Measurements from ENCODE around the gene MGLL.

The MGLL gene

GRCh38 chr3:127785711-127786265 is 36.5 kb downstream of the MGLL start:
- no peak overlapping the region for H2AFZ ChIP-seq (ENCODE audit: low read length)
- H3K9me3 ChIP-seq (ENCODE audit: low read length): no peaks in the 10 kb centered on the region
- H3K27me3 ChIP-seq (ENCODE audit: insufficient read depth, low read length): no peaks in the 10 kb centered on the region
- H3K36me3 ChIP-seq (ENCODE audit: insufficient read depth, low read length): no peaks in the 10 kb centered on the region
- H3K79me2 ChIP-seq (ENCODE audit: insufficient read depth, low read length): no peaks in the 10 kb centered on the region
- no peak overlapping the region for H3K27ac ChIP-seq (ENCODE audit: low read depth, low read length, poor library complexity, severe bottlenecking)
- no peaks in the 10 kb centered on the region for H3K4me1 ChIP-seq (ENCODE audit: insufficient read depth, low read length, severe bottlenecking)
- TF ChIP-seq EZH2 (IDR thresholded peaks at IDR 0.05; ENCODE audit: borderline replicate concordance, low read length) (no peak), CTCF (IDR thresholded peaks at IDR 0.05; ENCODE audit: low read length) (no peak)
- H3K9ac ChIP-seq (ENCODE audit: low read length): no peak overlapping the region
- H3K4me2 ChIP-seq (ENCODE audit: low read length): no peak overlapping the region
- no peaks in the 10 kb centered on the region for H3K9me2 ChIP-seq (ENCODE audit: low read depth, low read length)
- H3K4me3 ChIP-seq (ENCODE audit: low read depth, low read length, poor library complexity, severe bottlenecking): no peak overlapping the region
- no peaks in the 10 kb centered on the region for H4K20me1 ChIP-seq (ENCODE audit: insufficient read depth, low read length)
- H3F3A ChIP-seq (ENCODE audit: insufficient read depth, low read length): no peaks in the 10 kb centered on the region

DNA sequence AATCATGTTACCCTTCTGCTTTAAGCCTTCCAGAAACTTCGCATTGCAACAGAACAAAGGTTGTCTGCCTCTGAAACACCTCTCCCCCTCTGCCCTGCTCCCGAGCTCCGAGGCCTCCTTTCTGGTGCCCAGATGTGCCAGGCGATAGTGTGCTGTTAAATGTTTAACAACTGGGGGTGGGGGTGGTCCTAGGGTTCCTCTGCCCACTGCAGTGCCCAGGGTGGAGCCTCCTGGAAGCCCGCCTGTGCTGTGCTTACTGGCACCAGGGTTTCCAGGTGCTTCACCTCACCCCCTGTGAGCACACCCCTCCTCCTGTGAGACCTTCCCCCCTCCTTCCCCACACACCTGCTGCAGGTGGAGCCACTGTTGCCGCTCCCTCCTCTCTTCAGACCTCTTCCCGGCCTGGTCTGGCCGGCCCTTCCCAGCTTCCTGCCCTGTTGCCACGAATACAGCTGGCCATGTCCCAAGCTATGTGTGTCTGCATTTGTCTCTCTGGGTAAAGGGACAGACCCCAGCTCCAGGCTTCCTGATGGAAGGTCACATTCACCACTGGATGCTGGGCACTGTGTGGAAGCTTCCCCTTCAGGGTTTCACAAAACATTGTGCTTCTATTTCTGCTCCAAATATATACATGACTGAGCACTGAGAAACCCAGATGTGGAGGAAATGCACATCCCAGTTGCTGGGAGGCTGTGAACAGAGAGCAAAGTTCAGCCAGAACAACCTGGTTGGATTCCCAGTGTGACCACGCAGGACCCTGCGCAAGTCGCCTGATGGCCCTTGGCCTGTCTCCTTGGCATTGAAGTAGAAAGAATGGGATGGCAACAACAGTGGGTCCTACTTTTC is 37.2 kb downstream of the MGLL start:
- Histone ChIP-seq H2AFZ (ENCODE audit: low read length) (no peak overlapping the region), H3K4me2 (ENCODE audit: low read length) (no peak overlapping the region), H3K4me3 (ENCODE audit: low read depth, low read length, poor library complexity, severe bottlenecking) (no peak overlapping the region), H3K27ac (ENCODE audit: low read depth, low read length, poor library complexity, severe bottlenecking) (no peak overlapping the region), H3K4me1 (ENCODE audit: insufficient read depth, low read length, severe bottlenecking) (no peaks in the 10 kb centered on the region), H3K9me2 (ENCODE audit: low read depth, low read length) (no peaks in the 10 kb centered on the region), H3K27me3 (ENCODE audit: insufficient read depth, low read length) (no peaks in the 10 kb centered on the region), H3K9me3 (ENCODE audit: low read length) (no peaks in the 10 kb centered on the region), H4K20me1 (ENCODE audit: insufficient read depth, low read length) (no peaks in the 10 kb centered on the region), H3K79me2 (ENCODE audit: insufficient read depth, low read length) (no peaks in the 10 kb centered on the region), H3K9ac (ENCODE audit: low read length) (no peak overlapping the region), H3K36me3 (ENCODE audit: insufficient read depth, low read length) (no peaks in the 10 kb centered on the region), H3F3A (ENCODE audit: insufficient read depth, low read length) (no peaks in the 10 kb centered on the region)
- TF ChIP-seq EZH2 (IDR thresholded peaks at IDR 0.05; ENCODE audit: borderline replicate concordance, low read length) (no peak), CTCF (IDR thresholded peaks at IDR 0.05; ENCODE audit: low read length) (no peak)

GRCh38 chr3:127784283-127784682 is 38.0 kb downstream of the MGLL start:
- H4K20me1 ChIP-seq (ENCODE audit: insufficient read depth, low read length): no peaks in the 10 kb centered on the region
- H3K9me2 ChIP-seq (ENCODE audit: low read depth, low read length): no peaks in the 10 kb centered on the region
- H3K27ac ChIP-seq (ENCODE audit: low read depth, low read length, poor library complexity, severe bottlenecking): no peak overlapping the region
- H3K9me3 ChIP-seq (ENCODE audit: low read length): no peaks in the 10 kb centered on the region
- H2AFZ ChIP-seq (ENCODE audit: low read length): no peak overlapping the region
- no peaks in the 10 kb centered on the region for H3F3A ChIP-seq (ENCODE audit: insufficient read depth, low read length)
- no peaks in the 10 kb centered on the region for H3K4me1 ChIP-seq (ENCODE audit: insufficient read depth, low read length, severe bottlenecking)
- no peaks in the 10 kb centered on the region for H3K36me3 ChIP-seq (ENCODE audit: insufficient read depth, low read length)
- TF ChIP-seq EZH2 (IDR thresholded peaks at IDR 0.05; ENCODE audit: borderline replicate concordance, low read length) (no peak), CTCF (IDR thresholded peaks at IDR 0.05; ENCODE audit: low read length) (no peak)
- no peaks in the 10 kb centered on the region for H3K79me2 ChIP-seq (ENCODE audit: insufficient read depth, low read length)
- H3K4me2 ChIP-seq (ENCODE audit: low read length): no peak overlapping the region
- H3K4me3 ChIP-seq (ENCODE audit: low read depth, low read length, poor library complexity, severe bottlenecking): no peak overlapping the region
- no peaks in the 10 kb centered on the region for H3K27me3 ChIP-seq (ENCODE audit: insufficient read depth, low read length)
- no peak overlapping the region for H3K9ac ChIP-seq (ENCODE audit: low read length)

All from OCI-LY1 (cell line).